Psoas muscle (tissue), 8 donors: ENCODE results near the gene HRC. TPM values are rescaled to one million over a fixed set of nuclear protein-coding genes. Genes with fewer than 3 reads are reported as not detected.
A peak's percentile ranks its signal among the peaks of the same experiment; 100 is the strongest.

ENCODE experiments used
- ATAC-seq, 4 donors: fragments of 200-7000 bp; cut with Tn5 transposase; one replicate each; pipeline ENCODE4 v1.9.1; 2020; ENCODE audit warnings: moderate library complexity in 3 of 4, mild to moderate bottlenecking in 2 of 4
- DNase-seq, 2 donors: peaks; one replicate each; pipeline ENCODE4 v3.0.0-alpha.2; 2020
- H3K27ac ChIP-seq: fragments of 200-600 bp; one replicate; pipeline ENCODE4 v1.8.0; 2022
- H3K27me3 ChIP-seq, 3 donors: fragments of 200-600 bp in 1 of 3; one replicate each; pipeline versions ENCODE4 v1.6.1 to v1.8.0; 2013 to 2022; ENCODE audit warnings: low read length in 2 of 3, mild to moderate bottlenecking in 2 of 3, moderate library complexity in 1 of 3; ENCODE audit not compliant: insufficient read depth in 3 of 3
- H3K36me3 ChIP-seq, 2 donors: fragments of 200-600 bp in 1 of 2; one replicate each; pipeline versions ENCODE4 v1.6.1 to v1.8.0; 2013 to 2022; ENCODE audit warnings: low read depth in 1 of 2, mild to moderate bottlenecking in 1 of 2, moderate library complexity in 1 of 2; ENCODE audit not compliant: insufficient read depth in 1 of 2
- H3K4me1 ChIP-seq: fragments of 200-600 bp; one replicate; pipeline ENCODE4 v1.8.0; 2022
- H3K4me3 ChIP-seq: fragments of 200-600 bp; one replicate; pipeline ENCODE4 v1.8.0; 2022; ENCODE audit warnings: mild to moderate bottlenecking
- H3K9me3 ChIP-seq: fragments of 200-600 bp; one replicate; pipeline ENCODE4 v1.8.0; 2022
- CTCF ChIP-seq: fragments of 200-600 bp; IDR thresholded peaks from one replicate; pipeline ENCODE4 v1.8.0; 2022; ENCODE audit warnings: antibody characterized with exemption
- WGBS, 3 donors: extraction: QIAGEN DNeasy Blood & Tissue Kit; methylation state at CpG; one replicate each; pipeline versions ENCODE4 v1.1.6 to v1.1.7; 2013; 5-methylcytosine and 5-hydroxymethylcytosine counted together
- intact Hi-C, 2 donors: fragments of 100-400 bp; cut with DNase I; formaldehyde crosslinking; loops; one replicate each; pipeline versions ENCODE4 v1.11.0 to v1.14.2; 2022
- polyA plus RNA-seq, 3 donors: library from polyadenylated mRNA; stranded (reverse); fragments of 200-250 nt; gene quantifications; one replicate each; pipeline ENCODE4 v1.2.3, GENCODE V29; 2013
- total RNA-seq, 4 donors: library from RNA; stranded (reverse); fragmentation: NEBNext Ultra II Directional in 2 of 4; extraction: Animal tissue kit (Norgen Biotek cat#: 25700) in 2 of 4; gene quantifications; one replicate each; pipeline versions ENCODE4 v1.2.1 to v1.2.4, GENCODE V29; 2021 to 2023
- donor health status: healthy with polysubstance abuse.
- donor health status: DM: no; HTN: no; CAD: no; lungs with moderate emphysema.
- donor health status: Bipolar disorder and iron deficiency.
- donor health status: healthy.
- donor health status: DM: yes; HTN: yes; CAD: no.
- donor health status: DM: no; HTN: no; CAD: no.
- donor health status: DM: no; HTN: no; CAD: no.
- donor health status: DM: yes; HTN: yes; CAD: no.

The HRC gene
- total and polyA plus RNA-seq, 7 donors: 32.9 to 405 (median 250) TPM

- intact Hi-C loops: loop anchor here in 1 of 2 donors (5.0 kb wide), 1 partner anchor 34 kb away; no protein-coding TSS in a partner anchor
- WGBS, 3 donors: 90 to 92% (median 92%) methylated on average over 23 of the region's 23 CpGs
- Histone ChIP-seq H3K9me3 (no peaks in the 10 kb centered on the region), H3K27ac (no peak overlapping the region), H3K27me3 (no peaks in the 10 kb centered on the region), H3K4me1 (peaks cover 21% of the 10 kb centered on the region), H3K36me3 (peaks cover 2 to 53% of the 10 kb centered on the region in 2 donors), H3K4me3 (no peak overlapping the region)
- DNase-seq (no peak), ATAC-seq (no peak)
- TF ChIP-seq CTCF: no peak
These were observed 13.2 kb upstream of the HRC start for GRCh38 chr19:49168421-49168820.

- Histone ChIP-seq H3K27me3 (no peaks in the 10 kb centered on the region), H3K36me3 (peaks cover 2 to 48% of the 10 kb centered on the region in 2 donors), H3K4me3 (no peak overlapping the region), H3K9me3 (no peaks in the 10 kb centered on the region), H3K27ac (no peak overlapping the region), H3K4me1 (peaks cover 24% of the 10 kb centered on the region)
- DNase-seq: no peak
- ATAC-seq: no peak
- 77 to 84% (median 81%) methylated on average over 23 to 25 of the region's 25 CpGs for WGBS, 3 donors
- intact Hi-C loops: loop anchor here in 1 of 2 donors (5.0 kb wide), 1 partner anchor 34 kb away; no protein-coding TSS in a partner anchor
- TF ChIP-seq CTCF: no peak
These were observed 12.7 kb upstream of the HRC start for GRCh38 chr19:49167857-49168409.

GRCh38 chr19:49165865-49166301, 10.7 kb upstream of the HRC start:
- H3K4me3 ChIP-seq: peak overlapping the region; percentile 53
- intact Hi-C loops: loop anchor here in 1 of 2 donors (5.0 kb wide), 1 partner anchor 36 kb away; no protein-coding TSS in a partner anchor
- no peaks in the 10 kb centered on the region for H3K27me3 ChIP-seq
- no peak for TF ChIP-seq CTCF
- WGBS, 3 donors: 34 to 44% (median 42%) methylated on average over 17 to 30 of the region's 30 CpGs
- ATAC-seq (peak; percentile 31 to 65 (median 54)), DNase-seq (peak in 1 of 2 donors; percentile 55)
- H3K27ac ChIP-seq: peak overlapping the region; percentile 91
- peaks cover 0 to 28% of the 10 kb centered on the region in 2 donors for H3K36me3 ChIP-seq
- H3K9me3 ChIP-seq: no peaks in the 10 kb centered on the region
- peaks cover 31% of the 10 kb centered on the region for H3K4me1 ChIP-seq

- DNase-seq: peak in 1 of 2 donors; percentile 82
- Histone ChIP-seq H3K9me3 (no peaks in the 10 kb centered on the region), H3K4me1 (peaks cover 31% of the 10 kb centered on the region), H3K36me3 (peaks cover 0 to 21% of the 10 kb centered on the region in 2 donors), H3K4me3 (peak overlapping the region; percentile 53), H3K27ac (peak overlapping the region; percentile 91), H3K27me3 (no peaks in the 10 kb centered on the region)
- WGBS, 3 donors: 22 to 28% (median 24%) methylated on average over 24 of the region's 24 CpGs
- peak; percentile 90 to 95 (median 94) for ATAC-seq
- no peak for TF ChIP-seq CTCF
- intact Hi-C loops: loop anchor here in 1 of 2 donors (5.0 kb wide), 1 partner anchor 37 kb away; no protein-coding TSS in a partner anchor
These were observed 10.0 kb upstream of the HRC start for GRCh38 chr19:49165111-49165750.
